ENCODE measurements around the gene ATAD1. TPM values are rescaled to one million over a fixed set of nuclear protein-coding genes. Genes with fewer than 3 reads are reported as not detected.

The ATAD1 gene
- total RNA-seq, 1 experiment from 2014 or later: 26.3 TPM

DNA sequence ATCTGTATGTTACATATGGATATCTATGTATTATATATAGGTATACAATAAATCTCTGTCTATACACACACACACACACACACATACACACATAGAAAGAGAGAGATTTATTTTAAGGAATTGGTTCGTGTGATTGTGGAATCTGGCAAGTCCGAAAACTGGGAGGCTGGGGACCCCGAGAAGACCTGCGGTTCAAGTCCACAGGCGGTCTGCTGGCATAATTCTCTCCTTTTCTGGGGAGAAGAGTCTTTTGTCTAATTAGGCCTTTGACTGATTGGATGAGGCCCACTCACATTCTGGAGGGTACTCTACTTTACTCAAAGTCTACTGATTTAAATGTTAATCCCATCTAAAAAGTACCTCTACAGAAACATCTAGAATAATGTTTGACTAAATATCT is 93.2 kb downstream of the ATAD1 start:
- intact Hi-C loops (cut with micrococcal nuclease; ENCODE audit: unreplicated experiment): no loop called here
- CTCF ChIA-PET: no interaction called here

GRCh38 chr10:87723500-87723899 is 94.5 kb downstream of the ATAD1 start:
- no peak for DNase-seq
- Histone ChIP-seq H3K4me2 (no peak overlapping the region), H4K20me1 (ENCODE audit: insufficient read depth) (no peaks in the 10 kb centered on the region), H3K79me2 (ENCODE audit: low read depth) (no peaks in the 10 kb centered on the region), H3K27me3 (ENCODE audit: insufficient read depth, low read depth) (no peaks in the 10 kb centered on the region), H3K4me1 (replicated peaks; ENCODE audit: insufficient read depth) (no peaks in the 10 kb centered on the region), H2AFZ (no peak overlapping the region), H3K9me3 (ENCODE audit: insufficient read depth, low read depth) (no peaks in the 10 kb centered on the region), H3K4me3 (no peak overlapping the region), H3K36me3 (ENCODE audit: low read depth) (no peaks in the 10 kb centered on the region), H3F3A (ENCODE audit: insufficient read depth, low read depth) (no peaks in the 10 kb centered on the region), H3K27ac (no peak overlapping the region), H3K9me2 (ENCODE audit: insufficient read depth) (no peaks in the 10 kb centered on the region)
- ChIA-PET CTCF (no interaction called here), POLR2A (ENCODE audit: unreplicated experiment) (no interaction called here)
- no TSS peak for BruUV-seq (replicated peaks)
- TF ChIP-seq EZH2 (IDR thresholded peaks at IDR 0.05; ENCODE audit: low read depth): no peak
- TF ChIP-seq, protein P1, sequence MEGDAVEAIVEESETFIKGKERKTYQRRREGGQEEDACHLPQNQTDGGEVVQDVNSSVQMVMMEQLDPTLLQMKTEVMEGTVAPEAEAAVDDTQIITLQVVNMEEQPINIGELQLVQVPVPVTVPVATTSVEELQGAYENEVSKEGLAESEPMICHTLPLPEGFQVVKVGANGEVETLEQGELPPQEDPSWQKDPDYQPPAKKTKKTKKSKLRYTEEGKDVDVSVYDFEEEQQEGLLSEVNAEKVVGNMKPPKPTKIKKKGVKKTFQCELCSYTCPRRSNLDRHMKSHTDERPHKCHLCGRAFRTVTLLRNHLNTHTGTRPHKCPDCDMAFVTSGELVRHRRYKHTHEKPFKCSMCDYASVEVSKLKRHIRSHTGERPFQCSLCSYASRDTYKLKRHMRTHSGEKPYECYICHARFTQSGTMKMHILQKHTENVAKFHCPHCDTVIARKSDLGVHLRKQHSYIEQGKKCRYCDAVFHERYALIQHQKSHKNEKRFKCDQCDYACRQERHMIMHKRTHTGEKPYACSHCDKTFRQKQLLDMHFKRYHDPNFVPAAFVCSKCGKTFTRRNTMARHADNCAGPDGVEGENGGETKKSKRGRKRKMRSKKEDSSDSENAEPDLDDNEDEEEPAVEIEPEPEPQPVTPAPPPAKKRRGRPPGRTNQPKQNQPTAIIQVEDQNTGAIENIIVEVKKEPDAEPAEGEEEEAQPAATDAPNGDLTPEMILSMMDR (conservative IDR thresholded peaks at IDR 0.05): no peak
- intact Hi-C loops (cut with micrococcal nuclease; ENCODE audit: unreplicated experiment): no loop called here

More for the DNA sequence above, 93.2 kb downstream of the ATAD1 start:
- Histone ChIP-seq H3K9me3 (ENCODE audit: insufficient read depth, low read depth) (no peaks in the 10 kb centered on the region), H4K20me1 (ENCODE audit: insufficient read depth) (no peaks in the 10 kb centered on the region), H3K27ac (no peak overlapping the region), H3K79me2 (ENCODE audit: low read depth) (no peaks in the 10 kb centered on the region), H3K27me3 (ENCODE audit: insufficient read depth, low read depth) (no peaks in the 10 kb centered on the region), H3F3A (ENCODE audit: insufficient read depth, low read depth) (no peaks in the 10 kb centered on the region), H2AFZ (no peak overlapping the region), H3K4me1 (replicated peaks; ENCODE audit: insufficient read depth) (no peaks in the 10 kb centered on the region), H3K36me3 (ENCODE audit: low read depth) (no peaks in the 10 kb centered on the region), H3K4me3 (no peak overlapping the region), H3K4me2 (no peak overlapping the region), H3K9me2 (ENCODE audit: insufficient read depth) (no peaks in the 10 kb centered on the region)
- POLR2A ChIA-PET (ENCODE audit: unreplicated experiment): no interaction called here
- no TSS peak for BruUV-seq (replicated peaks)
- DNase-seq: no peak
- no peak for TF ChIP-seq EZH2 (IDR thresholded peaks at IDR 0.05; ENCODE audit: low read depth)
- TF ChIP-seq, protein P1 (conservative IDR thresholded peaks at IDR 0.05): no peak

- H3K9me3 ChIP-seq (ENCODE audit: insufficient read depth, low read depth): no peaks in the 10 kb centered on the region
- TF ChIP-seq, protein P1 (conservative IDR thresholded peaks at IDR 0.05): no peak
- no peak for TF ChIP-seq EZH2 (IDR thresholded peaks at IDR 0.05; ENCODE audit: low read depth)
- ChIA-PET CTCF (no interaction called here), POLR2A (ENCODE audit: unreplicated experiment) (no interaction called here)
- H3K4me2 ChIP-seq: no peak overlapping the region
- H2AFZ ChIP-seq: no peak overlapping the region
- DNase-seq: no peak
- H3K79me2 ChIP-seq (ENCODE audit: low read depth): no peaks in the 10 kb centered on the region
- intact Hi-C loops (cut with micrococcal nuclease; ENCODE audit: unreplicated experiment): no loop called here
- H3K4me1 ChIP-seq (replicated peaks; ENCODE audit: insufficient read depth): no peaks in the 10 kb centered on the region
- H3K27me3 ChIP-seq (ENCODE audit: insufficient read depth, low read depth): no peaks in the 10 kb centered on the region
- no TSS peak for BruUV-seq (replicated peaks)
- H3F3A ChIP-seq (ENCODE audit: insufficient read depth, low read depth): no peaks in the 10 kb centered on the region
- H3K4me3 ChIP-seq: no peak overlapping the region
- no peaks in the 10 kb centered on the region for H3K36me3 ChIP-seq (ENCODE audit: low read depth)
- H3K9me2 ChIP-seq (ENCODE audit: insufficient read depth): no peaks in the 10 kb centered on the region
- no peaks in the 10 kb centered on the region for H4K20me1 ChIP-seq (ENCODE audit: insufficient read depth)
- no peak overlapping the region for H3K27ac ChIP-seq
Observed at GRCh38 chr10:87722716-87723115, 95.3 kb downstream of the ATAD1 start.
